Measurements from ENCODE around the gene CEP55.
"Not testable (repeated sequence)": the region's sequence is repeated elsewhere in the genome, so short reads cannot be mapped to it uniquely, and the experiment has no call there.

Gene CEP55

DNA sequence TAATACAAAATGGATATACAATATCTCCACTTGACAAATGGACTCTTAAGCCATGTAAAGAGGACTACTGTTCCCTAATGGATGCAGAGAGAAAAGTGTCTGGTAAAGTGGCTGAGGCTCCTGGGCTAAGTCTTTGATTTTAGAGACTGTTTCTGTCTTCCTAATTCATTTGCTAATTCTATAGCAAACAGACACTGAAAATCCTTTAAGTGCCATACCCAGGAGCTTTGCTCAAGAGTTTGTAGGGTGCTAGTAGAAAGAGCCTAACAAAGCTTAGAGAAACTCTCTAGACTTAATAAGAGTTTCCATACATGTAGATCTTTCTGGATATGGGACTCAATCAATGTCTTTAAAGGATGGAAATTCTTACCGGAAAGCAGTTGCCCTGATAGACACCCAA, 16.7 kb downstream of the CEP55 start:
- DNase-seq (ENCODE audit: low read depth), result no peak

DNA sequence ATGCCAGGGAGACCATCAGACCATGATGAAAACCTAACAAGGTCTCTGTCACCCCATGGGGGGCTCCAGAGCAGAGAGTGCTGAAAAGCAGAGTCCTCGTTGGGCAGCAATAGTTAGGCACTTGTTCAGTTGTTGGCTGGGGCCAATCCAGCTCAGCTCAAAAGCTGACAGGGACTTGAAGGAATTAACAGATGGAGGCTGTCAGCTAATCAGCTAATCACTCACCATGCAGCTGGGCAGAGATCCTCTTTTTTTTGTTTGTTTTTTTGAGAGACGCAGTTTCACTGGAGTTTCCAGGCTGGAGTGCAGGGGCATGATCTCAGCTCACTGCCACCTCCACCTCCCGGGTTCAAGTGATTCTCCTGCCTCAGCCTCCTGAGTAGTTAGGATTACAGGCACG, 18.1 kb downstream of the CEP55 start:
- no peak for DNase-seq (ENCODE audit: low read depth)

DNA sequence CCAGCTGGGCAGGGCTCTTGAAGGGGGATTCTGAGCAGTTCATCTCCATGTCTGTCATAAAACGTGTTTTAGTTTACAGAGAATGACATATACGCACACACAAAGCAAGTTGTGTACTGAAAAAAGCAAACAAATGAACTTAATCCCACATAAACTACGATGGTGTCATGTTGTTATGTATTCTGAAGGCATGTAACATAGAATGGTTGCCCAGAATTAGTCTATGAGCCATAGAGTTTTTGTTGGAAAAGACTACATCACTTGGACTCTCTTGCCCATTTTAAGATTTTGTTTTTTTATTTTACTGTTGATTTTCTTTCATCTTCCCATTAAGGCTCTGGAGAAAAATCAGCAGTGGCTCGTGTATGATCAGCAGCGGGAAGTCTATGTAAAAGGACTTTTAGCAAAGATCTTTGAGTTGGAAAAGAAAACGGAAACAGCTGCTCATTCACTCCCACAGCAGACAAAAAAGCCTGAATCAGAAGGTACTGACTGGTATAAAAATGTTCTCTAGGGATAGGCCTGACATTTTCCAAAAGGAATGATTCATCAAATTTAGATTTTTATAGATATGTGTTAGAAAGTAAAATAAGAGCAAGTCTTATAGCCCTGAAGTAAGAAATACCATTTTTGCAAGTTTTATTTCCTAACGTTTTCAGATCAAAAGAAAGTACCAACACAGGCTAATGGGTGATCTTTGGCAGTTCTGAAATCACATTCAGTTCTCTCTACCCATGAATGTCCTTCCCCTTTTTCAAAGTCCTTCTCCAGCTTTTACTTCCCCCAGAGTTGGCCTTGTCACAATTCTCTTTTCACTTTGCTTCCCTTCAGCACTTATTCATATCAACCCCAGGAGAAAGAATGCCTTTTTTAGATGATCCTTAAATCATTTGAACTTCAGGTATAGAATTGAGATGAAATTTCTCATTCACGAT, 18.9 kb downstream of the CEP55 start:
- DNase-seq (ENCODE audit: low read depth), result no peak

DNA sequence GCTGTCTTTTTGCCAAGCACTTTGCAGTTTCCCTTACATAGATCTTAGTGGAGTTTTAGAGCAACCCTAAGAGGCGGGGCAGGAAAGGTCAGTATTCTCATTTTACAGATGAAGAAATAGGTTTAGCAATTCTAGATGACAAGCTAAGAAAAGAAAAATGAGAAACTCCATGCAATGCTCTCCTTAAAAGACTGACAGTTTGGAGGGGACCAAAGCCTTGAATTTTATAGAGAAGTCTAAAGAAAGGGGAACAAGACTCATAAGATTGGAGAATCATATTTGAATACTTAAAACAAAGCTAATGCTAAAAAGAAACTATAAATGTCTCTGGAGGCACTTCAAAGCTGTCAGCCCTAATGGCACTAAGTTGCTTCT, 19.6 kb downstream of the CEP55 start:
- no peak for DNase-seq (ENCODE audit: low read depth)

DNA sequence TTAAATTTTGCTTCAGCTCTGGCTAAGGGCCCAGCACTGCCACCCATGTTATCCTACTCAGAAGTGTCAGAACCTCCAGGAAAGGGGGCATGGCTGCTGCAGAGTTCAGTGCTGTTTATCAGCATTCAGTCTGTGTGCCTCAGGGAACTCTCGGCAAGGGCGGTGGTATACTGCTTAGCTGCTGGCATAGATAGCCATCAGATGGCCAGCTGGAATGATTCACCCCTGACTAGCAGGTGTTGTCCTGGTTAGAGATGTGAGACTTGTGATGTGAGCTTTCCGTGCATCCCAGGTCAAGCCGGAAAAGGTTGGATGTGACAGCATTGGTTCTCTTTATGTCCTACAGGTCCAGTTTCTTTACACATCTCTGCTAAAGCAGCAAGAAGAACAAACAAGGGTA, 22.1 kb downstream of the CEP55 start:
- no peak for DNase-seq (ENCODE audit: low read depth)

DNA sequence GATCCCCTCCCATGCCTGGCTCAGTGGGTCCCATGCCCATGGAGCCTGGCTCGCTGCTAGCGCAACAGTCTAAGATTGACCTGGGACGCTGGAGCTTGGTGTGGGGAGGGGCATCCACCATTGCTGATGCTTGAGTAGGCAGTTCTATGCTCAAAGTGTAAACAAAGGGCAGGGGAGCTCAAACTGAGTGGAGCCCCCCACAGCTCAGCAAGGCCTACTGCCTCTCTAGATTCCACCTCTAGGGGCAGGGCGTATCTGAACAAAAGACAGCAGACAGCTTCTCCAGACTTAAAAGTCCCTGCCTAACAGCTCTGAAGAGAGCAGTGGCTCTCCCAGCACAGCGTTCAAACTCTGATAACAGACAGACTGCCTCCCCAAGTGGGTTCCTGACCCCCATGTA, 38.9 kb downstream of the CEP55 start:
- DNase-seq (ENCODE audit: low read depth), result no peak

DNA sequence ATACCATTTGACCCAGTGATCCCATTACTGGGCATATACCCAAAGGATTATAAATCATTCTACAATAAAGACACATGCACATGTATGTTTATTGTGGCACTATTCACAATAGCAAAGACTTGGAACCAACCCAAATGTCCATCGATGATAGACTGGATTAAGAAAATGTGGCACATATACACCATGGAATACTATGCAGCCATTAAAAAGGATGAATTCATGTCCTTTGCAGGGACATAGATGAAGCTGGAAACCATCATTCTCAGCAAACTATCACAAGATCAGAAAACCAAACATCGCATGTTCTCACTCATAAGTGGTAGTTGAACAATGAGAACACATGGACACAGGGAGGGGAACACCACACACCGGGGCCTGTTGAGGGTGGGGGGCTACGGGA, 44.5 kb downstream of the CEP55 start:
- not testable (repeated sequence) for DNase-seq (ENCODE audit: low read depth)

DNA sequence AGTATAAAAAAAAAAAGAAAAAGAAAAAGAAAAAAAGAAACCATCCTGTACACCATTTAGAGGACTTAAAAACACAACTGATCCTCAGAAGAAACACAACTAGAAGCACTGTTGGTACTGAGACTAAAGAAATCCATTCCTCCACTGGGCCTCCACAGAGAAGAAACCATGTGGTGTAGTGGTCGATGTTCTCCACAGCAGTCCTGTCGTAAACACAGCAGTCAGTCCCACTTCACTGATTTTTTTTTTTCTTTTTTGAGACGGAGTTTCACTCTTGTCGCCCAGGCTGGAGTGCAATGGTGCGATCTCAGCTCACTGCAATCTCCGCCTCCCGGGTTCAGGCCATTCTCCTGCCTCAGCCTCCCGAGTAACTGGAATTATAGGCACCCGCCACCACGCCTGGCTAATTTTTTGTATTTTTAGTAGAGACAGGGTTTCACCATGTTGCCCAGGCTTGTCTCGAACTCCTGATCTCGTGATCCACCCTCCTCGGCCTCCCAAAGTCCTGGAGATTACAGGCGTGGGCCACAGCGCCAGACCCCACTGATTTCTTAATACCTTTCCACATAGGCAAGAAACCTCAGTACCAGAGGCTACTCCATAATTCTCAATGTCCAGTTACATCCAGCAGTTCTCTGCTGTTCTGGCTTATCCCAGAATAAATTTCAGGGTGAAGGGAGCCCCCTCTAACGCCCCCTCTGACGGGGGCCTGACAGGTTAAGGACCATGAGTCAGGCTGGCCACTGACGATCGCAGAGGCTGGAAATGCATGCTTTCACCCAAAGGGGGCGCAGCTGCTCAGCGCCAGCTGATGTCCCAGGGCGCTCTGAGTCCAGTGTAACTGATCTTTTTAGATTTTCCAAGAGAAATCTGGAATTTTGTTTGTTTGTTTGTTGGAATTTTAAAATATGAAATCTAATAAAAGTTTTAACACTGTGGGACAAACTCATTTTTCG, 45.3 kb downstream of the CEP55 start:
- no peak for DNase-seq (ENCODE audit: low read depth)

DNA sequence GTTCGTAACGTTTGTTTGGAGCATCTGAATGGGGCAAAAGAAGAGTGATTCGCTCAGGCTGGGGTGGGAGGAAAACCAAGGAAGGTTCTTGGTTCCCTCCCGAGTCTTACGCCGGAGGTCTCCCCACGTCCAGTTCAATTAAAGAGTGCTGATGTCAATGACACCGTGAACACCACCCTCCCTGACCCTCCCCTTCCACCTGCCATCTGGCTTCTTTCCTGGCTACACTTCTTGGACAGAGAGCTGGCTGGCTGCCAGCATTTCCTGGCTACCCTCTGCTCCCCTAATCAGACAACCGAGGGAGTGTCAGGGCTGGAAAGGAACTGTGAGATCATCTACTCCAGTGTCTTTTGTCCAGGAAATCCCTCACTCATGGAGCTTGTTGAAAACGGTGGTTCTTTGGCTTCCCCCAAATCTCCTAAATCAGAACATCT, 46.0 kb downstream of the CEP55 start:
- DNase-seq (ENCODE audit: low read depth), result no peak

DNA sequence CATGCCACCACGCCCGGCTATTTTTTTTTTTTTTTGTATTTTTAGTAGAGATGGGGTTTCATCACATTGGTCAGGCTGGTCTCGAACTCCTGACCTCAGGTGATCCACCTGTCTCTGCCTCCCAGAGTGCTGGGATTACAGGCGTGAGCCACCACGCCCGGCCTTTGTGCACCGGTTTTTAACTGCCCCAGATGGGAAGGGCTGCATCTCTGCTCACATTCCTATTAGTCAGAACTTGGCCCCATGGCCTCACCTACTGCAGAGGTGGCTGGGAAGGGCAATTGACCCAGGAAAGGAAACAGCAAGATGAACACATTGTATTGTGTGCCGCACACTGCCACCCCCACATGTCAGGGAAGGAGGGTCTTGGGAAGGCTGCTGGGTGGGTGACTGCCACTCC, 50.6 kb downstream of the CEP55 start:
- not testable (repeated sequence) for DNase-seq (ENCODE audit: low read depth)

DNA sequence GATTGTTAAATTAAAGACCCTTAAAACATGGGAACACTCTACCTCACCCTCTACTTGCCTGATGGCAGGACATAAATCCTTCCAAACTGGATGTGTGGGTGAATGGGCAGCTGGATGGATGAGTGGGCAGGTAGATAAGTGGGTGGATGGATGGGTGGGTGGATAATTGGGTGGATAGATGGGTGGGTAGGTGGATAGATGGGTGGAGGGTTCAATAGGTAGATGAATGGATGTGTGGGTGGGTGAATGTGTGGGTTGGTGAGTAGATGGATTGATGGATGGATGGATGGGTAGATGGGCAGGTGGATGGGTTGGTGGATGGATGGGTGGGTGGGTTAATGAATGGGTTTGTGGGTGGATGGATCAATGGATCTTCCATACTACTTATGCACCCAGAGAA, 51.1 kb downstream of the CEP55 start:
- DNase-seq (ENCODE audit: low read depth), result no peak

DNA sequence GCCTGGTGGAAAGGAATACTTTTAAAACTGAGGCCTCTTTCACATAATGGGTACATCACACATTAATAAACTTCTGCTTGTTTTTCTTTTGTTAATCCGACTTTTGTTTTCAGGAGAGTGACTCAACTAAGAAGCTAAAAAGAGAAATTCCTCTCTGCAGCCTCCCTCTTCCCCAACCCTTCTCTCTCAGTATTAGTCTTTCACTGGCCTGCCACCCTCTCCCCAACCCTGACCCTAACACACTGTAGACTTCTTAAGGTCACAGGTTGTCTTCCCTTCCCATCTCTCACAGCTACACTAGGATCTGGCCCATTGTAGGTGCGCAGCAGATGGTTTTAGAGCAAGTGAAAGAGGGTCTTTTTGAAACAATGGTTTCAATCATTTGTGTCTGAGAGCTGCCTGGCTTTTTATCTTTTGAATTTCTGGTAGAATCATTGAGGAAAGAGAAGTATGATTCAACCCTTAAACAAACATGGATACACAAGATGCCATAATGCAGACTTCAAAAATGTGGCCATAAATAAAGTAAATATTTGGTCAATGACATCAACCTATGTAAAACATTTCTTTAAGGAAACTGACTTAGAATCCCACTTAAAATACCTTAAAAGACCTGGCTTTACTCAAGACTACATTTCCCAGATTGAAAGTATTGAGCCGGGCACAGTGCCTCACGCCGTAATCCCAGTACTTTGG, 52.1 kb downstream of the CEP55 start:
- no peak for DNase-seq (ENCODE audit: low read depth)

DNA sequence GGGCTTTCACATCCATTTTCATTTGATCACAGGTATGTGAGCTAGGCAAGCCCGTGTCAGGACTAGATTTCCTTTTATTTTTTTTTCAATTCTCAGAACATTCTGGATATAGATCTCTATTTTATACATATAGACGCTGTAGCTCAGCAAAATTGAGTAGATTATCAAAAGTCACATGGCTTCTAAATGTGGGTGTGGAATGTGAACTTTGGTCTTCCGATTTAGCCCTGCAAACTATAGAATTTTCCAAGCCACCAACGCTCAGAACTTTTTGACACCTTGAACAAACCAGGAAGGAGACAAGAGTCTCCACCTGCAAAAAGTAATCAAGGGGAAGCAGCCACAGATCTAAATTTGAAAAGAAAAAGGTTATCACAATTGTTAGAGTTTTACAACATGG, 54.2 kb downstream of the CEP55 start:
- no peak for DNase-seq (ENCODE audit: low read depth)

DNA sequence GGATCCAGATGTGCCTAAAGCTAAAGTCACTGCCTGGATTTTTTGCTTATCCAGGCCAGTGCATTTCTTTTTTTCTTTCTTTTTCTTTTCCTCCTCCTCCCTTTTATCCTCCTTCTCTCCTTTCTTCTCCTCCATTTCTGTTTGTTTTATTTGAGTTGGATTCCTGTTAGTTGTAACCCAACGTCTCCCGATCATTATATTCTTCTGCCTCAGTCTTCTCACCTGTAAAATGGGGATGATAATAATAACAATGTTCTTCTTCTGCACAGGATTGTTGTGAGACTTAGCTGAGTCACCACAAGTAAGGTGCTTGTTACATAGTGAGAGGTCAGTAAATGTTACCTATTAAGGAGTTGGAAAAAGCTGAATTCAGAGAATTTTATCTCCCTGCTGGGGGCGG, 56.4 kb downstream of the CEP55 start:
- DNase-seq (ENCODE audit: low read depth), result no peak

DNA sequence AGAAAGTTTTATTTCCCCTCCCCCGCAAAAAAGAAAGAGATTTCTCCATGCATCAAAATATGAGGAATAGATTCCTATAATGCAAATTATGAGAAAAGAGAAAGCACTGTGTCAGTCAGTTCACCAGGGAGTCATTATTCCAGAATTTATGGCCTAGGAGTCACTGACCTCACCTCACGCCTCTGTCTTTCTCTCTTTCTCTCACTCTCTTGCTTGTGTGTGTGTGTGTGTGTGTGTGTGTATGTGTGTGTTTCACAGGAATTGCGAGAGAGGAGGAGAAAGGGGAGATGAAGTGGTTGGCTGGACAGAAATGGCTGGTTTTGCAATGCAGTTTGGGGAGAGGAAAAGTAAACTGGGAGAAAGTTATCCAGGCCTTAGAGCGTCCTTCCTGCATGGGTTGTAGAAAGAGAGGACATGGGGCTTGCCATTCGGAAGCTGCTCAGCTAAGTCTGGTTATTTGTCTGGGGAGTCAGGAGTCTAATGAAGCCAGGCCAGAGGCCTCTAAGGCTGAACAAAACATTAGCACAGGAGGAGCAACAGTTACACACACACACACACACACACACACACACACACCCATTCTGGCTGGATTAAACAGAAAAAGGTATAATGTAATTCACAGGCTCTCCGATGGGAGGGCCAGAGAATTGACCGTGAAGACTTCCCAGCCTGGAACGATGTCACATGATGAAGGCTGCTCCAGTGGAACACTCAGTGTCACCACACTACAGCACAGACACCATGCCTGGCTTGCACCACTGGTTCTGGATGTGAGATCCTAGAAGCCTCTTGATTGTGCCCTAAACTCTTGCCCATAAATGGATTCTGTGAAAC, 57.3 kb downstream of the CEP55 start:
- DNase-seq (ENCODE audit: low read depth), result no peak

DNA sequence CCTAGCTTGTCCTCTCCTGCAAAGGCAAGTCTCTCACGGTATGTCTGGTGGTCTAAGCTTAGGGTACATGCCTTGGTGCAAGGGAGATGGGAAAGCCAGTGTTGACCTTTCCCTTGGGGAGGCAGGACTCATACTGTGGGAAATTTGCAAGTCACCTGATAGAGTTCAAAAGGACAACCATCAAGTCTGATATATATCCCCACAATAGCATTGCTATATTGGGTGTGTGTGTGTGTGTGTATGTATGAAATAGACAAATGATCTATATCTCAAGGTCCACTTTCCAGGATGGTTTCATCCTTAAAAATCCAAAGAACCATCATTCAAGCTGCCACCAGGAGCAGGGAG, 57.9 kb downstream of the CEP55 start:
- no peak for DNase-seq (ENCODE audit: low read depth)

DNA sequence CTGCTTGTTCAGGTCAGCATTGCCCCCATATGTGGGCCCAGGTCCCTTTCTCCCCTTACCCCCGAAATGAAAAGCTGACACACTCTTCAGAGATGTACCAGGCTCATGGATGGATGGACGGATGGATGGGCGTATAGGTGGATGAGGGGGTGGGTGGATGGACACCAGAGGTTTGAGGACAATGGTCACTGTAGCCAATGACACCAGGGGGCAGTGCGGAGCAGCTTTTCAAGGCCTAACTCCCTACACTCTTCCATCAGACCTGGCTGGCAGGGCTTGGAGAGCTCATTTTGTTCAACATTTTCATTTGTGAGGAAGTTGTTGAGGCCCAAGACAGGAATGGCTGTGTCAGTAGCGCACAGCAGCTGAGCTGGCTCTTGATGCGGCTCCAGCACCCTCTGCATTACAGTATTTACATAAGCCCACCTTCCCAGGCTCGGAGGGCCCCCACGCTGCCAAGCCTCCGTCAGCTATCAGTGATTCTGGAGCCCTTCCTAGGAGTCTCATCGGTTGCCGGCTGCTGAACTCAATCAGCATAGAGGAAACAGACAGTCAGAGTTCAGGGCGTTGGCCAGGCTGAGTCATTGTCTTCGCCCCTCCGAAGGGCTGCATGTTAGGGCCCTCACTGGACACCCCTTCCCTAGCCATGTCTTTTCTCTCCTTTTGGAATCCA, 58.5 kb downstream of the CEP55 start:
- DNase-seq (ENCODE audit: low read depth), result peak; percentile 8

DNA sequence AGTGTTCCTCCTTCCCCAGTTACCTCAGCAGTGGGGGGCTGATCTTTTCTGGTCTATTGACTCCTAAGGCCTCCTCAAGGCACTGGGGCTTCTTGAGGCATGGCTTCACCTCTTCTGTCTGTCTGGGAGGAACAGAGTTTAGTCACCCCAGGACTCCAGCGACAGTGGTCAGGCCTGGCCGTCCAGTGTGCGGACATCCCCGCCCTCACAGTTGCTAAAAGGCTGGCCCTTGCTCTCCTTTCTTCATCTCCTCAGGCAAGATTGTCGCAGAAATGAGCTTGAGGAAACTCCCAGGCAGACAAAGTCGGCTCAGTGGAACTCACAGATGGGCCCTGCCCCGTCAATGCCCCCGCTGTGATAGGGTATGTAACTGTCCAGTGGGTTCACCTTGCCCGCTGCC, 63.1 kb downstream of the CEP55 start:
- no peak for DNase-seq (ENCODE audit: low read depth)

DNA sequence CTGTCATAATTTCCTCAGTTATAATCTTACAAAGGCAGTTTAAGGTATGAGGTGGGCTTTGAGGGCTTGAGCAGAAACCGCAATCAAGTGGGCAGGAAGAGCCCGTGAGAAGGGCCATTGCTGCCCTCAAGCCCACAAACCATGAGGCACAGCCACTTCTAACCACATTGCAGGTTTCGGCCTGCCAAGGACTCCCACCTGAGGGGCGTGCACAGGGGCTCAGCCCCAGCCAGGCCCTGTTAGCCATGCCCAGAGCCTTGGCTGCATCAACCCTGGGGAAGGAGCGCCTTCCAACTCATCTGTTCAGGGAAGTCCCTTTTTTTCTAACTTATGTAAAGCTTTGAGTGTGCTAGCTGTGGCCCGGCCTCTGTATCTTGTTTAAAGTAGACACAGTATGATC, 64.1 kb downstream of the CEP55 start:
- no peak for DNase-seq (ENCODE audit: low read depth)

DNA sequence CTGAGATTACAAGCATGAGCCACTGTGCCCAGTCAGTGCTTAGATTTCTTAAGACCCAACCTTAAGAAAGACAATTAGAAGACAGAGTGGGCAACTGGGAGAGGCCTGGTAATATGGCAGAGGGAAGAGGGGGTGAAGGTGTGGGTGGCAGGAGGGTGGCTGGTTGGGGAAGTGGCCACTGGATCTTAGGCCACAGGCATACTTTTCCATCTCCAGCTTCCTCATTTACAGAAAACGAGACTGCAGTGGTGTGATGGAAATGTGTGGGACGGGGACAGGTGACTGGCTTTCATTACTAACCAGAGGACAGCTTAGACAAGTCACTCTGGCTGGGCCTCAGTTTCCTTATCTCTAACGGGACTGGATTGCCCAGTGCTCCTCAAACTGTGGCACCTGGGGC, 69.0 kb downstream of the CEP55 start:
- DNase-seq (ENCODE audit: low read depth), result no peak

Data from stimulated activated CD8-positive, alpha-beta memory T cell treated with anti-CD3 and anti-CD28 coated beads, Interleukin-12 subunit alpha, Interleukin-12 subunit beta, amount 100 ng/mL, for 1 hour (primary cell).